Measurements from ENCODE around the gene NEDD4L. TPM values are rescaled to one million over a fixed set of nuclear protein-coding genes. Genes with fewer than 3 reads are reported as not detected.
"Not testable (repeated sequence)": the region's sequence is repeated elsewhere in the genome, so short reads cannot be mapped to it uniquely, and the experiment has no call there.

NEDD4L gene
- total RNA-seq, 1 donor from 2014 or later = 41.4 TPM

- Mint-ChIP-seq H3K27me3 (ENCODE audit: low read depth) (no peaks in the 10 kb centered on the region), H3K9me3 (no peaks in the 10 kb centered on the region), H3K36me3 (ENCODE audit: low read depth) (no peaks in the 10 kb centered on the region), H3K4me3 (no peak overlapping the region), H3K4me1 (peaks cover 13% of the 10 kb centered on the region), H3K27ac (ENCODE audit: unreplicated experiment) (no peak overlapping the region)
- no peak for TF ChIP-seq CTCF (conservative IDR thresholded peaks at IDR 0.05)
- no peak for DNase-seq (ENCODE audit: low read depth, low spot score)
Observed at GRCh38 chr18:58427321-58427720, 383.3 kb downstream of the NEDD4L start.

DNA sequence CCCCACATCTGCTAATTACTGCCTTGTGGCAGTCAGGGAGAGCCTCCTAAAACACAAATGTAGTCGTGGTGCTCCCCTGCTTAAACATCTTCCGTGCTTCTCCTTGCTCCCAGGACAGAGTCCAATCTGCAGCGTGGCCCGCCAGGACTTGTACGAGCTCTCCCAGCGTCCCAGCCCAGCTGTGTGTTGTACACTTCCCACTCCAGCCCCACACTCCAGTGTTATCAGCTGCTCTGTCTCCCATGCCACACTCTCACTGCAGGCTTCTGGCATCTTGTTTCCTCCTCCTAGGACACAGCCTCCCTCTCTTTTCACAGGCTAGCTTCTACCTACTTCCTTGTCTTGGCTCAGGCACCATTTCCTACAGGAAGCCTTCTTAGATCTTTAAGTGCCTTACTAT, 385.4 kb downstream of the NEDD4L start:
- TF ChIP-seq CTCF (conservative IDR thresholded peaks at IDR 0.05) = no peak
- Mint-ChIP-seq H3K4me1 (peaks cover 13% of the 10 kb centered on the region), H3K27ac (ENCODE audit: unreplicated experiment) (no peak overlapping the region), H3K36me3 (ENCODE audit: low read depth) (no peaks in the 10 kb centered on the region), H3K9me3 (peaks cover 3% of the 10 kb centered on the region), H3K4me3 (no peak overlapping the region), H3K27me3 (ENCODE audit: low read depth) (no peaks in the 10 kb centered on the region)
- no peak for DNase-seq (ENCODE audit: low read depth, low spot score)

GRCh38 chr18:58431215-58431614, 387.2 kb downstream of the NEDD4L start:
- no peaks in the 10 kb centered on the region for H3K27me3 Mint-ChIP-seq (ENCODE audit: low read depth)
- peaks cover 7% of the 10 kb centered on the region for H3K9me3 Mint-ChIP-seq
- H3K4me1 Mint-ChIP-seq = peaks cover 13% of the 10 kb centered on the region
- no peaks in the 10 kb centered on the region for H3K36me3 Mint-ChIP-seq (ENCODE audit: low read depth)
- no peak for DNase-seq (ENCODE audit: low read depth, low spot score)
- TF ChIP-seq CTCF (conservative IDR thresholded peaks at IDR 0.05) = no peak
- H3K4me3 Mint-ChIP-seq = no peak overlapping the region
- H3K27ac Mint-ChIP-seq (ENCODE audit: unreplicated experiment) = no peak overlapping the region

DNA sequence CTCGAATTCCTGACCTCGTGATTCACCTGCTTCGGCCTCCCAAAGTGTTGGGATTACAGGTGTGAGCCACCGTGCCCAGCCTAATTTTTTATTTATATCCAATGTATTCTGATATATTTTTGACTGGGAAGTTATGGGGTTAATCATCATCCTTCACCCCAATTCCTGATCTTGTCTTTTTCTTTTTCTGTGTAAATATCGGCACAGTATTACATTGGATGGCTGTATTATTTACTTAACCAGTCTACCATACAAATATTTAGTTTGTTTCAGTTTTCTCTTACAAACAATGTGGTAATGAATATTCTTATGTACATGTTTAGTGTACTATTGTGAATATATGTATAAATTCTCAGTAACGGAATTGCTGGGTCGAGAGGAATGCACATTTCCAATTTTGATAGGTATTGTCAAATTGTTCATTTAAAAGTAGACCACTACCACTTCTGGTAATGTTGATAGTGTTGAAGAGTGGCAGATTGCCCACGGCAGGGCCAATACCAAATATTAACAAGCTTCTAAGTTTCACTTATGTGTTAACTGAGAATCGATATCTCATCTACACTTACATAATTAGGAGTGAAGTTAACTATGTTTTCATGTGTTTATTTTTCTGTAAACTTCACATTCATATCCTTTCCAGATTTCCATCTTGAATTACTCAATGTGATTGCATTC, 388.2 kb downstream of the NEDD4L start:
- peaks cover 13% of the 10 kb centered on the region for H3K4me1 Mint-ChIP-seq
- H3K36me3 Mint-ChIP-seq (ENCODE audit: low read depth) = no peaks in the 10 kb centered on the region
- no peak overlapping the region for H3K4me3 Mint-ChIP-seq
- H3K9me3 Mint-ChIP-seq = peaks cover 7% of the 10 kb centered on the region
- H3K27ac Mint-ChIP-seq (ENCODE audit: unreplicated experiment) = no peak overlapping the region
- no peak for DNase-seq (ENCODE audit: low read depth, low spot score)
- no peak for TF ChIP-seq CTCF (conservative IDR thresholded peaks at IDR 0.05)
- no peaks in the 10 kb centered on the region for H3K27me3 Mint-ChIP-seq (ENCODE audit: low read depth)

DNA sequence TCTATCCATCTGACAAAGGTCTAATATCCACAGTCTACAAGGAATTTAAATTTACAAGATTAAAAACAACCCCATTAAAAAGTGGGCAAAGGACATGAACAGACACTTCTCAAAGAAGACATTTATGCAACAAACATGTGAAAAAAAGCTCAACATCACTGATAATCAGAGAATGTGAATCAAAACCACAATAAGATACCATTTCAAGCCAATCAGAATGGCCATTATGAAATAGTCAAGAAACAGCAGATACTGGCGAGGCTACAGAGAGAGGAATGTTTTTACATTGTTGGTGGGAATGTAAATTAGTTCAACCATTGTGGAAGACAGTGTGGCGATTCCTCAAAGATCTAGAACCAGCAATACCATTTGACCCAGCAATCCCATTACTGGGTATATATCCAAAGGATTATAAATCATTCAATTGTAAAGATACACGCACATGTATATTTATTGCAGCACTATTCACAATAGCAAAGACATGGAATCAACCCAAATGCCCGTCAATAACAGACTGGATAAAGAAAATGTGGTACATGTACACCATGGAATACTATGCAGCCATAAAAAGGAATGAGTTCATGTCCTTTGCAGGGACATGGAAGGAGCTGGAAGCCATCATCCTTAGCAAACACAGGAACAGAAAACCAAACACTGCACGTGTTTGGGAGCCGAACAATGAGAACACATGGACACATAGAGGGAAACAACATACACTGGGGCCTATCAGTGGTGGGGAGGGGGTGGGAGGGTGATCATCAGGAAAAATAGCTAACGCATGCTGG, 391.4 kb downstream of the NEDD4L start:
- not testable (repeated sequence) for H3K4me3 Mint-ChIP-seq; H3K27me3 Mint-ChIP-seq (ENCODE audit: low read depth); H3K27ac Mint-ChIP-seq (ENCODE audit: unreplicated experiment); DNase-seq (ENCODE audit: low read depth, low spot score); H3K36me3 Mint-ChIP-seq (ENCODE audit: low read depth); H3K4me1 Mint-ChIP-seq; H3K9me3 Mint-ChIP-seq
